ENCODE data around the gene NUDT7. TPM values are rescaled to one million over a fixed set of nuclear protein-coding genes. Genes with fewer than 3 reads are reported as not detected.

The NUDT7 gene
- total and polyA plus RNA-seq, 9 of the 15 experiments (the other 6 are each of a cell fraction or from before 2014, with no cell fraction given): 5.6 to 24.2 (median 10.5) TPM

GRCh38 chr16:77724174-77724573, 1.9 kb downstream of the NUDT7 start:
- H3K36me3 ChIP-seq (ENCODE audit: control insufficient read depth, insufficient read depth, low read length): no peaks in the 10 kb centered on the region
- BruUV-seq (replicated peaks): no TSS peak
- no peak overlapping the region for H2AFZ ChIP-seq (ENCODE audit: low read depth, low read length)
- H3K9ac ChIP-seq (ENCODE audit: insufficient read depth in 1 of 2, low read depth in 2 of 2, low read length in 2 of 2): no peak overlapping the region
- DNase-seq (ENCODE audit: extremely low read depth in 1 of 4, low spot score in 3 of 4) (no peak), ATAC-seq (no peak), FAIRE-seq (no peak)
- TF ChIP-seq MAFK (IDR thresholded peaks at IDR 0.05; ENCODE audit: low read length): no peak
- no peak for TF ChIP-seq SP1 (CRISPR knock-in tag; IDR thresholded peaks at IDR 0.05)
- no peak for TF ChIP-seq TEAD1 (CRISPR knock-in tag; IDR thresholded peaks at IDR 0.05)
- TF ChIP-seq MBD2 (IDR thresholded peaks at IDR 0.05; ENCODE audit: borderline replicate concordance, low read depth): no peak
- no peak for TF ChIP-seq GABPB1 (CRISPR knock-in tag; IDR thresholded peaks at IDR 0.05)
- no peak for TF ChIP-seq CEBPG (CRISPR knock-in tag; IDR thresholded peaks at IDR 0.05)
- TF ChIP-seq CEBPG (tag; conservative IDR thresholded peaks at IDR 0.05 in 1 of 2, IDR thresholded peaks at IDR 0.05 in 1 of 2): no peak
- TF ChIP-seq ATF3 (IDR thresholded peaks at IDR 0.05): no peak
- no peak for TF ChIP-seq ATF3 (CRISPR knock-in tag; conservative IDR thresholded peaks at IDR 0.05)
- no peak for TF ChIP-seq PHB (CRISPR knock-in tag; IDR thresholded peaks at IDR 0.05)
- no peak for TF ChIP-seq EWSR1 (IDR thresholded peaks at IDR 0.05; ENCODE audit: borderline replicate concordance, low read depth, partially characterized antibody)
- no peak for TF ChIP-seq ZBED1 (IDR thresholded peaks at IDR 0.05)
- TF ChIP-seq NFYB (IDR thresholded peaks at IDR 0.05; ENCODE audit: extremely low read depth, insufficient read length): no peak
- TF ChIP-seq ZNF134 (CRISPR knock-in tag; conservative IDR thresholded peaks at IDR 0.05): no peak
- in situ Hi-C loops (cut with MboI) (no loop called here), intact Hi-C loops (cut with micrococcal nuclease) (no loop called here)
- H3K9me1 ChIP-seq (ENCODE audit: control insufficient read depth, insufficient read depth, low read length): no peaks in the 10 kb centered on the region
- no peaks in the 10 kb centered on the region for H4K20me1 ChIP-seq (replicated peaks; ENCODE audit: control insufficient read depth, insufficient read depth, low read length)
- H3K79me2 ChIP-seq (ENCODE audit: control insufficient read depth, insufficient read depth, low read length): peaks cover 2% of the 10 kb centered on the region; the same call in 1 of the 3 replicates
- H3K4me2 ChIP-seq (ENCODE audit: insufficient read depth, low read length): no peak overlapping the region
- H3K9me3 ChIP-seq (replicated peaks; ENCODE audit: control insufficient read depth, insufficient read depth, low read depth, low read length): no peaks in the 10 kb centered on the region
- no peaks in the 10 kb centered on the region for H3K27me3 ChIP-seq (ENCODE audit: control insufficient read depth in 2 of 2, insufficient read depth in 2 of 2, low read length in 2 of 2)
- no peak overlapping the region for H3K4me3 ChIP-seq
- no peak overlapping the region for H3K27ac ChIP-seq (ENCODE audit: extremely low read depth, low read depth, low read length)
- ChIA-PET POLR2A (no interaction called here), CTCF (ENCODE audit: low intra/inter-chr PET ratio) (no interaction called here)
- 73% methylated on average over 7 of the region's 7 CpGs for WGBS (ENCODE audit: insufficient coverage, low coverage, missing lambda C conversion rate)
- H3K4me1 ChIP-seq (replicated peaks in 1 of 2; ENCODE audit: control insufficient read depth in 2 of 2, insufficient read depth in 2 of 2, low read length in 2 of 2): peaks cover 5 to 6% of the 10 kb centered on the region in 2 experiments; a peak in 4 of 5 replicates

All from K562 (cell line).